ENCODE data around the gene SLC35B1.

Gene SLC35B1

DNA sequence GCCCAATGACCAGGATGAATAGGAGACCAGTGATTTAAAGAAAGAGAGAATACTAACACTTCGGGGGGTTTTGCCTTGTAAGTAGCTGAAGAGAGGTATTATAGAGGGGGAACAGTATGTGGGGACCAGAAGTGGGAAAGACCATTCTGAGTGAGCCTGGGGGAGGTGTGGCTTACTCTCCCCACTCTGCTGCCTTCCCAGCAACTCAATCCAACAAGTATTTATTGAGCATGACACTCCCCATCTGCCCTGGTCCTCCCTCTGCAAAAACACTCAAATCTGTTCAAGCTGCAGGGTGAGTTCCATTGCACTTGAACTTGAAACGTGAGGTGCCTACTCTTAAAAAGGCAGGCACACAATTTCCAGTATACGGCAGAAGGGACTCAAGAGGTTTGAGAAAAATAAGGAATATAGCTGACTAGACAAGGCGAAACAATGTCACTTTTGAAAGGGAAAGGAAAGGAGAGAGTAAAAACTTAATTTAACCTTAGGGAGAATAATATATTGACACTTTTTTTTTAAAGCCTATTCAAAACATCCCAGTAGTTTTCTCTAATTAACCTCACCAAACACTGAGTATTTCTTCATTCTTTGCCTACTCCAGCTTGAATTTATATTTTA lies 48.0 kb upstream of the SLC35B1 start:
- H3K4me2 ChIP-seq (ENCODE audit: low read length), result no peak overlapping the region
- no peaks in the 10 kb centered on the region for H3K9me2 ChIP-seq (replicated peaks; ENCODE audit: control insufficient read depth, low read length)
- no peaks in the 10 kb centered on the region for H4K20me1 ChIP-seq (ENCODE audit: control insufficient read depth, insufficient read depth, low read depth, low read length)
- peaks cover 13% of the 10 kb centered on the region for H3K4me1 ChIP-seq (ENCODE audit: control insufficient read depth, low read length)
- H3K27me3 ChIP-seq (ENCODE audit: control insufficient read depth, low read length), result no peaks in the 10 kb centered on the region
- TF ChIP-seq EZH2phosphoT487 (IDR thresholded peaks at IDR 0.05; ENCODE audit: borderline replicate concordance, low read length) (no peak), CTCF (IDR thresholded peaks at IDR 0.05; ENCODE audit: low read depth, low read length, poor library complexity, severe bottlenecking) (no peak)
- H3K4me3 ChIP-seq (ENCODE audit: low read length), result no peak overlapping the region
- no peaks in the 10 kb centered on the region for H3F3A ChIP-seq (ENCODE audit: control insufficient read depth, insufficient read depth)
- H3K36me3 ChIP-seq (ENCODE audit: control insufficient read depth, low read length), result no peaks in the 10 kb centered on the region
- H3K9me3 ChIP-seq (ENCODE audit: control insufficient read depth, insufficient read depth, low read length), result no peaks in the 10 kb centered on the region
- H3K79me2 ChIP-seq (ENCODE audit: control insufficient read depth, low read length), result no peaks in the 10 kb centered on the region
- H3K27ac ChIP-seq (ENCODE audit: low read depth, low read length), result no peak overlapping the region

DNA sequence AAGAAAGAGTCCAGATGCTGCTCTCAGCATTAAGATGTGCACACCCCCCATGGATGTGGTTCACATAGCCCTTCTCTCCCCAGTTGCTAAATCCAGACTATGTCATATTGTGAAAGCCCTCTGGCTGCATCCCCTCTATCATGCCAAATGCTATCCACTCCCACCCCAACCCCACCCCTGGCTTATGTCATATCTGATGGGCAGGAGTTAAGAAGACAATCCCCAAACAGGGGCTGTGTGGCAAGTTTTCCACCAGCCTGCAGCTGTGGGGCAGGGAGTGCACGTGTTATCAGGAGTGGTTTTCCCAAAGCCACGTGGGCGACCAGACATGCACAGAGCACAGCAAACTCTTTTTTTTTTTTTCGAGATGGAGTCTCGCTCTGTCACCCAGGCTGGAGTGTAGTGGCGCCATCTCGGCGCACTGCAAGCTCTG lies 46.2 kb upstream of the SLC35B1 start:
- H3K9me3 ChIP-seq (ENCODE audit: control insufficient read depth, insufficient read depth, low read length), result no peaks in the 10 kb centered on the region
- no peaks in the 10 kb centered on the region for H3K79me2 ChIP-seq (ENCODE audit: control insufficient read depth, low read length)
- H3K4me3 ChIP-seq (ENCODE audit: low read length), result no peak overlapping the region
- H3F3A ChIP-seq (ENCODE audit: control insufficient read depth, insufficient read depth), result 0 out of 2 replicates have a peak, but pooled peaks cover under 1% of the 10 kb centered on the region
- no peak overlapping the region for H3K27ac ChIP-seq (ENCODE audit: low read depth, low read length)
- no peaks in the 10 kb centered on the region for H4K20me1 ChIP-seq (ENCODE audit: control insufficient read depth, insufficient read depth, low read depth, low read length)
- H3K36me3 ChIP-seq (ENCODE audit: control insufficient read depth, low read length), result peaks cover 2% of the 10 kb centered on the region; the same call in 1 of the 2 replicates
- TF ChIP-seq EZH2phosphoT487 (IDR thresholded peaks at IDR 0.05; ENCODE audit: borderline replicate concordance, low read length), result no peak
- TF ChIP-seq CTCF (IDR thresholded peaks at IDR 0.05; ENCODE audit: low read depth, low read length, poor library complexity, severe bottlenecking), result no peak
- H3K9me2 ChIP-seq (replicated peaks; ENCODE audit: control insufficient read depth, low read length), result no peaks in the 10 kb centered on the region
- H3K4me2 ChIP-seq (ENCODE audit: low read length), result no peak overlapping the region
- H3K27me3 ChIP-seq (ENCODE audit: control insufficient read depth, low read length), result no peaks in the 10 kb centered on the region
- peaks cover 6% of the 10 kb centered on the region for H3K4me1 ChIP-seq (ENCODE audit: control insufficient read depth, low read length)

DNA sequence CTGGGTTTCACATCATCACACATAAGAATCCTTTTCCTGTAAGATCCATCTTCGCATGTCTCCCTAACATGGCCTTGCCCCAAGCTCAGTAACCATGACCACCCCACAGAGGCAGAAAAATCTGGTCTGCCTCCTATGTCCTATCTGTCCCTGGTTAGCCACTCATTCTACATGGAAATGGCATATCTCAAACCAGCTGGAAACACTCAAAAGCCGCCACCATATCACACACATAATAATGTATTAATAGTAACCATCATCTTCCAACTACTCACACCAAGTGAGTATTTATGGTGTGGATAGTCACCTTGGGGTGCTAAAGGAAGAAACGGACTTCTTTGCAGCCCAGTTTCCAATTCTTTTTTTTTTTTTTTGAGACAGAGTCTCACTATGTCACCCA lies 44.7 kb upstream of the SLC35B1 start:
- Histone ChIP-seq H3K9me3 (ENCODE audit: control insufficient read depth, insufficient read depth, low read length) (no peaks in the 10 kb centered on the region), H3K36me3 (ENCODE audit: control insufficient read depth, low read length) (peaks cover 13% of the 10 kb centered on the region), H4K20me1 (ENCODE audit: control insufficient read depth, insufficient read depth, low read depth, low read length) (no peaks in the 10 kb centered on the region), H3K4me1 (ENCODE audit: control insufficient read depth, low read length) (peaks cover 20% of the 10 kb centered on the region), H3F3A (ENCODE audit: control insufficient read depth, insufficient read depth) (0 out of 2 replicates have a peak, but pooled peaks cover 3% of the 10 kb centered on the region), H3K4me2 (ENCODE audit: low read length) (no peak overlapping the region), H3K79me2 (ENCODE audit: control insufficient read depth, low read length) (no peaks in the 10 kb centered on the region), H3K27ac (ENCODE audit: low read depth, low read length) (no peak overlapping the region), H3K9me2 (replicated peaks; ENCODE audit: control insufficient read depth, low read length) (no peaks in the 10 kb centered on the region), H3K27me3 (ENCODE audit: control insufficient read depth, low read length) (no peaks in the 10 kb centered on the region), H3K4me3 (ENCODE audit: low read length) (no peak overlapping the region)
- no peak for TF ChIP-seq CTCF (IDR thresholded peaks at IDR 0.05; ENCODE audit: low read depth, low read length, poor library complexity, severe bottlenecking)
- no peak for TF ChIP-seq EZH2phosphoT487 (IDR thresholded peaks at IDR 0.05; ENCODE audit: borderline replicate concordance, low read length)
